NCI-H526 treated with DMSO at 0.1 percent for 48 hours (cell line): ENCODE results near the gene LMOD3.

ENCODE experiments used
- DNase-seq: peaks from one replicate; lab custom pipeline; 2025; lab: John Stamatoyannopoulos, UW

The LMOD3 gene

DNA sequence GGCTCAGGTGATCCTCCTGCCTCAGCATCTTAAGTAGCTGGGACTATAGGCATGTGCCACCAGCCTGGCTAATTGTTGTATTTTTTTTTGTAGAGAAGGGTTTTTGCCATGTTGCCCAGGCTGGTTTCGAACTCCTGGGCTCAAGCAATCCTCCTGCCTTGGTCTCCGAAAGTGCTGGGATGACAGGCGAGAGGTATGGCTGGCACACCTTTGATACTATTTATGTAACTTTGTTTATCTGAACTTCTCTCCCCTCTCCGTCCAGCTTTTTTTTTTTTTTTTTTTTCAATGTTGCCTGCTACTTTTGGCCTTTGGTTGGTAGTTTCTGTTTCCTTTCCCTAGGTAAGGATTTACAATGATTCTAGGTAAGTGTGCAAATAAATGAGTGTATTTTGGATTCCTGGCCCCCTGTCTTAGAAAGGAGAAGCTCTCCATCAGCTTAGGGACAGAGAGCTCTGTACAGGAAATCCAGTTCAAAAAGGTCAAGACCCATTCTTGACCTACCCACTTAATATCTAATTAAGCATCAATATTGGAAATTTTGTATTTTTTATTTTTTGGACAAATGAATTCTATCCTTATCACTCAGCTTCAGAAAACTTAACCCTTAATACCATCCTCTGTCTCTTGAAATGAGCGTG lies 30.9 kb downstream of the LMOD3 start:
- DNase-seq = no peak

DNA sequence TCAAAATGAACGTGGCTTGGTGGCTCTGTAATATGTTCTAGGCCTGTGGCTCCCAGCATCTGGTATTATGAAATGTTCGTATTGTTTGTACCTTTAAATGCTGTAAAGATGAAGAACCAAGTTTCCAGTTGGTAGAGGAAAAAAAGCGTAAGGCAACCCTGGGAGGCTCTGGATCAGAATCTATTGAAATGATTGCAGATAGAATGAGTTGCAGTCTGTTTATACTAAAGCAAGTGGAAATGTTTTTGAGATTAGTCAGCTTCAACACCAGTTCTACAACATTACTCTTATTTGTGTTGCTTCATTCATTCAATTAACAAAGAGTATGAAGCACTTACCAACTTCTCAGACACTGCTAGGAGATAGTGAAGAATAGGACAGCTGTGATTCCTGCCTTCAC lies 32.4 kb downstream of the LMOD3 start:
- DNase-seq = no peak

DNA sequence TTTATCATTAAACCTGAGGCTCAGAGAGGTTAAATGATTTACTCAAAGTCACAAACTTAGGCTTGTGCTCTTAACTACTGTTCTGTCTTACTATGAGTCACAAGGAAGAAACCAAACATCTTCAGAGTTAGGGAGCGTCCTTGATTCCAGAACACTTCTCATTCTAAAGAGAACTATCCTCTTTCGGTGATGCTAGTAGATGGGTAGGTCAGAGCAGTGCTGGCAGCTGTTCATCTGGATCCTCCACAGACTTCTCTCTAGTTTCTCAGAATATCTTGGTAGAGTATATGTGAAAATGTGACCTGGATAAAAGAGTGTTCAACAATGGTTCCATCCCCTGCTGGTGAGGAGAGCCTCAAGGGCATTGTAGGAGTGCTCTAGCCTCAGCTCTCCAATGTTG lies 34.3 kb downstream of the LMOD3 start:
- DNase-seq = no peak

DNA sequence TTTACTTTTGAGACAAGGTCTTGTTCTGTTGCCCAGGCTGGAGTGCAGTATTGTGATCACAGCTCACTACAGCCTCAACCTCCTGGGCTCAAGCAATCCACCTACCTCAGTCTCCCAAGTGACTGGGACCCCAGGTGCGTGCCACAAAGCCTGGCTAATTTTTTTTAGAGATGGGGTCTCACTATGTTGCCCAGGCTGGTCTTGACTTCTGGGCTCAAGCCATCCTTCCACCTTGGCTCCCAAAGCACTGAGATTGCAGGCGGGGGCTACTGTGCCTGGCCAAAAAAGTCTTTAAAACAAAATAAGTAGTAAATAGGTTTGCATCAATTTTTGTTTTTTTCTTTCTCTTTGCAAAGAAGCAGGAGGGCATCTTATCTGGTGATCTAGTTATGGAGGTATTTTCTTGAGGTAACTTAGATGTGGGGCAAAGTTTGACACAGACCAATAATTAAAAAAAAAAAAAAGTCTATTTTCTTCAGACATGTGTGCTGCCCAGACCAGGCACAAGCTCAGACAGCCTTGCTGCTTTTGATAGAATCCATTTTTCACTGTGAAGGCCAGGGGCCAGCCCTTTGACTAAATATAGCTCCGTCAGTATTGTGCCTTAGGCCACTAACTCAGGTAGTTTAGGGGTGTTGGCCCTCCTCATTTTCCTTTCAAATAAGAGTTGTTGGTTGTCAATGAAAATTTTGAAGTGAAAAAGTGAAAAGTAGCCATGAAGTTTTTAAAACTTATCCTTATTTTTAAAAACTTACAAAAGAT lies 35.2 kb downstream of the LMOD3 start:
- DNase-seq = no peak

DNA sequence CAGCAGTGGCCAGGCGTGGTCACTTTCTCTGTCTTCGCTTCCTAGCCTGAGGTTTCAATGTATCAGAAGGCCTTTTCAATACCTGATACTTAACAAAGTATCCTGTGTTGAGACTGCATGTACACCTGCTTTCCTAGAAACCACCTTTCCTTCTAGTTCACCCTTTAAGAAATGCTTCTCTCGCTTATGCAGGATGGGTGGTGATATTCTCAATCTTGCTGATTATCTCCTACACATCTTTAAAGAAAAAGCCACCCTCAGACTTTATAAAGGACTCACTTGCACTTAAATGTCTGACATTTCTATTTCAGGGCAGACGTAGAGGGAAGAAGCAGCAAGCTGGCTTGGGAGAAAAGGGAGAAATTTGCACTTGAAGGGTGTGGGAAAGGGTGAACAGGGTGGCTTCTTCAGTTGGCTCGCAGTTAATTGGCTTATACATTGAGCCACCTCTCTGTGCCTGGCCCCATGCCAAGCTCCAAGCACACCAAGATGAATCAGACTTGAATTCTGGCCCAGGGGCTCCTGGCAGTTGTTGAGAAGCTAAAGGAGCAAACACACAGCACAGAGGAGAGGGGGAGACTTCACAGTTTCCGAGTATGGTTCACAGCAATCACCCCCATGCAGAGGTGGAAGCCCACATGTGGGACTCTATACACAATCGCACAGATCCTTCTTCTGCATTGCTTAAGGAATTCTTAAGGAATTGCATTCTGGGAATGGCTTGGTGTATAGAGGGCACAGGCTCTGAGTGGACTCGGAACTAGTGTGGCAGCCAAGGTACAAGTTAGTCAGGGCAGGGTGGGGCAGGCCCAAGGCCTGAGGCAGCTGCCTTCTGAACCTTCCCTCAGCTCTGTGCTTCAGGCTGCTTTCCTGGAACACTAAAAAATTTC lies 36.3 kb downstream of the LMOD3 start:
- DNase-seq = no peak

DNA sequence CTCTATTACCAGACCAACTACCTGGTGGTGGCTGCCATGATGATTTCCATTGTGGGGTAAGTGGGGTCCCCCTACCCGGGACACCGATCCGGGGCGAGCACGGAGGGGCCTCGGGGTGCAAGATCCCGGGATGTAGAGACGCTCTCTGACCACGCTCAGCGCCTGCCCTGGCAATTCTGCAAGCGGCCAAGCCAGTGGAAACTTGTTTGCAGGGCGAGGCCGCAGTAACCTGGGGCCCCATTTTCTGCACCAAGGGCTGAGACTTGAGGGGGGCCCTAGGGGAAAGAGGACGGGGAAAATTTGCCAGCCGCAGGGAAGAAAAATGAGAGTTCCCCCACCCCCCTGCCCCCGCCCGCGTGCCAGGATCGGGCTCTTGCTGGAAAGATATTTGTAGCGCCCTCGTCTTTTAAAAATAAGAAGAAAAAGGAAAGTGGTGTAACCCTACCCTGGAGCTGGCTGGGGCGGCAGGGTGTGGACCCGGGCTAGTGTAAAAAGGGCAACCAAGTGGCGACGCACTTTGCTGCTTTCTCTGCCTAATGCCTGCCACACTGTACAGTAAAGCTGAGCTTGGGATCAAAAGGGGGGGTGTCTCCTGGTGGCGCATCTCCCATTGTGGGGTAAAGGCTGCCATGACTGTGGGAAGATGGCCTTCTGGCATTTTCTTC lies 37.1 kb downstream of the LMOD3 start:
- no peak for DNase-seq

DNA sequence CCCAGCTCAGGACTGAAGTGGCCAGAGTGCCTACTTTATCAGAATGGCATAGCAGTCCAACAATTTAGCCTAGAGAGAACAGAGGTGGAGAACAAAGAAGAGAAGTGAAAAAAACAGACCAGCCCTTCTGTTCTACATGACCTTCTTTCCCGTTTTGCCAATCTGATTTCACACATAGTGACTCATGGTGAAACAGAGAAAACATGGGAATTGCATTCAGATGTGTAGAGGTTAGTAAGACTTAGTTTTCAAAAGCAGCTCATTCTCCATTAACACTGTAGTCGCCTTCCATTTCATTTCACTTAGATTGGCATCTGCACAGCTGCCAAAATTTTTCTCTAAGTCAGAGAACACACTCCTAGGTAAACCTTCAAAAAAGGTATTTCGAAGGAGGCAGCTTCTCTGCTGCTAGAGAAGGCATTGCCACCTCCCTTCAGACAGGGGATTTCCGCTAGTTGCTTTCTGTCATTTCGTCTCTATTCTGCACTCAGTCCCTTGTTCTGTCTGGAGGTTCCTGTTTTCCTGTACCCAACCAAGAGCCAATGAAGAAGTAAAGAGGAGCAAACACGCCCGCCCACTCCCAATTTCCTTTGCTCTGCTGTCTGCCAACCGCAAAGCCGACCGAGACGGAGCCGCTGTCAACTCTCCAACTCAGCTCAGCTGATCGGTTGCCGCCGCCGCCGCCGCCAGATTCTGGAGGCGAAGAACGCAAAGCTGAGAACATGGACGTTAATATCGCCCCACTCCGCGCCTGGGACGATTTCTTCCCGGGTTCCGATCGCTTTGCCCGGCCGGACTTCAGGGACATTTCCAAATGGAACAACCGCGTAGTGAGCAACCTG lies 37.8 kb downstream of the LMOD3 start, which contains the start of gene ARL6IP5:
ARL6IP5 (plus strand) TSS at position 612 of the 842 bp plus-strand sequence; CDS start at position 723, 111 bp downstream.
- DNase-seq = peak; percentile 78

DNA sequence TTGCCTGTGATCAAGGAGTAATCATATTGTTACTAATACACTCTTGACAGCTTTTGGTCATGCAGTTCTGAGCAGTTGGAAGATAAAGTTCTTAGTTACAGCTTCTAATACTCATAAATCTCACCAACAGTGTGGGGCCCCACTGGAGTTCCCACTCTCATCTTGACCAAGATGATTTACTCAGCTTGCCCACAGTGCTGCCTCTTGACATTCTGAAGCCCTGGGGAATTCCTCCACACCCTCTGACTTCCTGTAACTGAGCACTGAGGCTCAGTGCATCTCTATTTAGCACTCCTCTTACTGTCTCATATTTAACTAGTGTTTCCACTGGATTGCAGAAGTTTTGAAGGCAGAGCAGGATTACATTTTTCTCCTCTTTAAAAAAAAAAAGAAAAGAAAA lies 39.6 kb downstream of the LMOD3 start:
- DNase-seq = no peak

DNA sequence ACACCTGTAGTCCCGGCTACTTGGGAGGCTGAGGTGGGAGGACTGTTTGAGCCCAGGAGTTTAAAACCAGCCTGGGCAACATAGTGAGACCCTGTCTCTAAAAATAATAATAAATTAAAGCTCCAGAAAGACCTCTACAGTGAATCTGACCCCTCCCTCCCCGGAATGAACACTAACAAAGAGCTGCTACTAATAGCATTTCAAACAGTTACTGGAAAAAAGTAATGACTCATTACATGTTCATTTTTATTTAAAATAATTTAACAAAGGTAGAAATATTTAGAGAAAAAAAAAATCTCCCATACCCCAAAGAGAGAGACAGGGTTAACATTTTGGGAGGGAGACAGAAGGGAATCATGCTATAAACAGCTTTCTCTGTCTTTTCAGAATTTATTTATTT lies 40.0 kb downstream of the LMOD3 start:
- no peak for DNase-seq

DNA sequence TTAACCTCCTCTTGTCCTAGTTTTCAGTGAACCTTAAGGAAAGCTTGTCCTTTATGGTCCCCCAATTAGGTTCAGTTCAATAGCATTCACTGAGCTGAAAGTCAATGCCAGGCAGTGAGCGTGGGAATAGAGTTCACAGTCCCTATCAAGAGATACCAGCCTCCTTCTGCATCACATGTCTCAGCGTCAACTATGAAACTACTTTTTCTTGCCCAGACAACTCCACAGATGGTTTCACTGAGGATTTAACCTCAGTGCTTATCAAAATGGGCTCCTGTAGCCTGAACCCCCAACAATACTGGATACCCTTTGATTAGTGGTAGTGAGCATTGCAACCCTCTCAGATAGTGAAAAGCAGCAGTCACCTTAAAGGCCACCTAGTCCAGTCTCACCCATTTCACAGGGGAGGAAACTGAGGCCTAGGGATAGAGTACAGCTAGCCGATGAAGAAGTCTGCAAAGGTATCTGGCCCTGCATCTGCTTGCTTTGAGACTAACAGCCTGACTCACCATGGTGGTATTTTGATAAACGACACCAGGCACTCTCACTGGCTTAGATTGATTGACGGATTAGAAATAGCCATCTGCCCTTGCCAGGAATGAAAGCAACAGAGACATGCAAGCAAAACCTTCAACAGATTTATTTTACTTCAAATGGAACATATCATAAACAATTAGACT lies 40.7 kb downstream of the LMOD3 start:
- no peak for DNase-seq

DNA sequence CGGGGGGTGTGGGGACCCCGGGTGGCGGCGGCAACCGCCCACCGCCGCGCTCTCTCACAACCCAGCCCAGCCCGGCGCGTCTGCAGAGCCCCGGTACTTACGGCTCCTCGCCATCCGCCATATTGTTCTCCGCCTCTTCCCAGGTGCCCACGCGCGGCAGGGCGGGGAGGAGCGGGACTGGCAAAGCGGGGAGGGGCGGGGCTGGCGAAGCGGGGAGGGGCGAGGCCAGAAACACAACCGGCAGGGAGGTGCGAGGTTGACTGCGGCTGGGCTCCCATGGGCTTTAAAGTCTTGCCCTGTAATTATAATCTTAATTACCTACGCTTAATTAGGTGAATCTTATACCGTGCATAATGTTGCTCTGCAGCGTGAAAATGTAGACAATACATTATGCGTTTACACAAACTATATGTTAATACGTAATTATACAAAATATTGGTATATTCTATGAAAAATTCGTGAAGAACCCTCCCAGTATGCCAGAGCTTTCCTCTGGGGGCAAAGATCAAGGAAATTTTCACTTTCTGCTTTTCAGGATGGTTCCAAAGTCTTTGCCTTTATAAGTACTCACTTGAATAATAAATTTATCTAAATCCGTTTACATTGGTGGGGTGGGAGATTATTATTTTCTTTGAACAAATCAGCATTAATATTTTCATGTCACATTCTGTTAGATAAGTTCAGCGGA lies 42.0 kb downstream of the LMOD3 start, which contains the start of gene UBA3:
UBA3 (minus strand) TSS at position 133 of the 688 bp plus-strand sequence; CDS start at position 121, 12 bp downstream.
- peak; percentile 51 for DNase-seq

DNA sequence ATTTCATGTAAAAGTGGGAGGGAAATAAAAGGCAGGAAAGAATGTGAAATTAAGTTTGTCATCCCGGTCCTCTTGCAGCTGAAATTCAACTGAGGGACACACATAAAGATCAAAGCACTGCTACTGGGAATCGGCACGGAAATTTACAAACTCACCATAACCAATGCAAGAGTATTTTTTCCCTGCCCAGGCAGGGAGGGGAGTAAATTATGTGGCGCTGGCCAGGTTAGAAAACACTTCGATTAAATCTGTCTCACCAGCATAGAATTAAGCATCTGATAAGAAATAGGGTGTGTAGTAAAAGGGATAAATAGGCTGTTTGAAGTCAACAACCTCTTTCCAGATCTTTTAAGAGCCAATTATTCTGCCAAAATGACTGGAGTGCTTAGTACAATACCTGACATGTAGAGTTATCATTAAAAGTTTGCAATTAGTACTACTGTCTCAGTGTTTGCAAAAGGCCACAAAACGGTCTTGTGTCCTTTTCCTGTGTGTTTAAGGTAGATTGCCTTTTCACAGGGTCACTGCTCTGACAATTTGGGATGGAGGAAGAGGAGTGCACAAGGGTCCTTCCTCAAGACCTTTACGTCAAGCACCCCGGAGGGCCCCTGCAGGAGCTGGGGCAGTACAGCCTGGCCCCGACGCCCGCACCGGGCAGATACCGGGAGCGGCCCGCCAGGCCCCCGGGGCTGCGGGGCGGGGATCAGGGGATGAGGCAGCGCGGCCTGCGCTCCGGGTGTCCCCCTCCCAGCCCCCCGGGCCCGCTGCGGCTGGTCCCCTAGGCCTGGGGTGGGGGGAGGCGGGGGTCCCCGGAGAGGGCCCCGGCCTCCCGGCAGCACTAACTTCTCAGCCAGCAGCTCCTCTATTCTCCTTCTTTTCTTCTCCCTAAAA lies 42.9 kb downstream of the LMOD3 start:
- DNase-seq = peak; percentile 8

DNA sequence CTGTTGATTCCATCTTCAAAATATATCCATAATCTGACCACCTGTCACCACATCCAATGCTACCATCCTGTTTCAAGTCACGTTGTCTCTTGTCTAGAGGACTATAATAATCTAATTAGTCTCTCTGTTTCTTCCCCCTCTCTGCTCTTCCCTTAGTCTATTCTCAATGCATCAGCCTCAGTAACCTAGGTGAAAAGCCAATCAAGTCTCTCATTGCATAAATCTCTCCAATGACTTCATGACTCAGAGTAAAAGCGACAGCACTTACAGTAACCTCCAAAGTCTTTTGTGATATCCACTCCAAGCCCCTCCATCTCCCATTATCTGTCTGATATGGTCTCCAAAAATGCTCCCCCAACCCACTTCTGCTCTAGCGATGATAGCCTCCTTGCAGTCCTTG lies 49.5 kb downstream of the LMOD3 start:
- no peak for DNase-seq

DNA sequence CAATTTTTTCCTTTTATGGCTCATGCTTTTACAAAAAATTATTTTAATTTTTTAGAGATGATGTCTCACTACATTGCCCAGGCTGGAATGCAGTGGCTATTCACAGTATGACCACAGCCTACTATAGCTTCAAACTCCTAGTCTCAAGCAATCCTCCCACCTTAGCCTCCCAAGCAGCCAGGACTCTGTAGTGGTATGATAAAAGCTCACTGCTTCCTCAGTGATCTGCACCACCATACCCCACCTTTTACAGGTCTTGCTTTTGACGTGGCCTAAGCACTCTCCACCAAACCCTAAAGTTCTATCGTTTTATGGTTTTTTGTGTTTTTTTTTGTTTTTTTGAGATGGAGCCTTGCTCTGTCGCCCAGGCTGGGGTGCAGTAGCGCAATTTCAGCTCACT lies 56.3 kb downstream of the LMOD3 start:
- DNase-seq = no peak

DNA sequence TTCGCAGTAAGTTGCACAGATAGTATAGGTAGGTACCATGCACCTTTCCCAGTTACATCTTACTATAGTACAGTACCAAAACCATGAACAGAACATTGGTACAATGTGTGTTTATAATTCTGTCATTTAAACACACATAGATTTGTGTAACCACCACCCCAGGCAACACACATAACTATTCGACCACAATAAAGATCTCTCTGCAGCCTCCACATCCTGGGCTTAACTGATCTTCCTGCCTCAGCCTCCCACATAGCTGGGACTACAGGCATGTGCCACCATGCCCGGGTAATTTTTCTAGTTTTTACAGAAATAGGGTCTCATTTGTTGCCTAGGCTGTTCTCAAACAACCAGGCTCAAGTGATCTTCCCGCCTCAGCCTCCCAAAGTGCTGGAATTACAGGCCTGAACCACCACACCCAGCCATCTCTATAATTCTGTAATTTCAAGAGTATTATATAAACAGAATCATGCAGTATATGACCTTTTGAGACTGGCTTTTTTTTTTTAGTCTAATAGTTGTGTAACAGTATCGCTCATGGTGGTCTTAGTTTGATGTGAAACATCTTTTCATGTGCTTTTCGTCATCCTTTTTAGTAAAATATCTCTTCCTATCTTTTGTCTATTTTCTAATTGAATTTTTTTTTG lies 57.0 kb downstream of the LMOD3 start:
- no peak for DNase-seq

DNA sequence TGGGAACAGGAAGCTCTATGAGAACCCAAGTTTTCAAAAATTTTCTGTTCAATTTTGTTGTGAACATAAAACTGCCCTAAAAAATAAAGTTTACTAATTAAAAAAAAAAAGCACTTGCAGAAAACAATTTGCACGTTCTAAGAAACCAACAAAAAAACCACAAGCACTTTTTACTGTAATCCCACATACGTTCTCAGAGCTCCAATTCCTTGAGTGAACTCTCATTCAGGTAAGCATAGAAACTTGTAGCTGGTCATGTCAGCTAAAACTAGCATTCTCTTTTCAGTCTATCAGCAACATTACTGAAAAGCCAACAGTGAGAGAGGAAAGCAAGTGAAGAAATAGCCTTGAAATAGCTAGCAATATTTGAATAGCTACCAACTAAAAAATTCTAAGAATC lies 58.8 kb downstream of the LMOD3 start:
- DNase-seq = no peak

DNA sequence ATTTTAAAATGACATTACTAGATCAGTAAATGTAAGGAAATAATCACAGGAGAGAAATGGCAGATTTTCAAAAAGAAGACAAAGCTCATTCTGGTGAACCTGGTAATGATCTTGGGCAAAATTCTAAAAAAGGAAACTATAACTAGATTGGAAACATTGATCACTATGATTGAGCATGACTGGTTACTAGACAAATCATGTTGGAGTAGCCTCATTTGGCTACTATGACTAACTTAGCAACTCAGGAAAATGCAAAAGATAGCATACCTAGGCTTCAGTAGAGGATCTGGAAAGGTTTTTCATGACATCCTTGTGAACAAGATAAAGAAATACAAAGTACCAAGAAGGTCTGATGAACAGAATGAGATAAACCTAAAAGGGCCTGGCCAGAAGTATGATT lies 62.7 kb downstream of the LMOD3 start:
- no peak for DNase-seq

DNA sequence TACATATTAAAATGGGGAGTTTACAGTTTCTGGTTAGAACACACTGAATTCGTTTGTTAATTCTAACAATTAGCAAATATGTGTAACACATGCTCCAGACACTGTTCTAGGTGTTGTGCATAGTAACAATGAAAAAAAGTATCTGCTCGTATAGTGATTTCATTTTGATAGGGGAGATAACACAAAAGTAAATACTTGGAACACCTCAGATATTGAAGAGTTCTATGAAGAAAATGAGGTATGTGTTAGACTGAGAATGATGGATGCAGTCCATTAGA lies 63.5 kb downstream of the LMOD3 start:
- DNase-seq = no peak
